ENCODE results near the gene MARK4. TPM values are rescaled to one million over a fixed set of nuclear protein-coding genes. Genes with fewer than 3 reads are reported as not detected.
"Not testable (repeated sequence)": the region's sequence is repeated elsewhere in the genome, so short reads cannot be mapped to it uniquely, and the experiment has no call there.

MARK4 gene
- total RNA-seq, 1 donor from 2014 or later = 19.7 TPM

- intact Hi-C loops (cut with DNase I) = no loop called here
- no peak for DNase-seq
- no peak for ATAC-seq (ENCODE audit: poor library complexity)
These were observed 11.9 kb downstream of the MARK4 start for GRCh38 chr19:45263013-45263412.

GRCh38 chr19:45264781-45265317, 13.8 kb downstream of the MARK4 start:
- DNase-seq (no peak), ATAC-seq (ENCODE audit: poor library complexity) (no peak)
- intact Hi-C loops (cut with DNase I) = no loop called here

- ATAC-seq (ENCODE audit: poor library complexity) (no peak), DNase-seq (no peak)
- intact Hi-C loops (cut with DNase I) = no loop called here
These were observed 14.3 kb downstream of the MARK4 start for GRCh38 chr19:45265375-45265774.

GRCh38 chr19:45267296-45267695, 16.2 kb downstream of the MARK4 start:
- intact Hi-C loops (cut with DNase I) = no loop called here
- DNase-seq (no peak), ATAC-seq (ENCODE audit: poor library complexity) (no peak)

- DNase-seq; ATAC-seq (ENCODE audit: poor library complexity); intact Hi-C loops (cut with DNase I): not testable (repeated sequence)
These were observed 18.9 kb downstream of the MARK4 start for GRCh38 chr19:45269939-45270338.

GRCh38 chr19:45271098-45271734, 20.1 kb downstream of the MARK4 start:
- ATAC-seq (ENCODE audit: poor library complexity) (no peak), DNase-seq (no peak)
- intact Hi-C loops (cut with DNase I) = no loop called here

GRCh38 chr19:45271735-45272108, 20.7 kb downstream of the MARK4 start:
- no peak for ATAC-seq (ENCODE audit: poor library complexity)
- intact Hi-C loops (cut with DNase I) = no loop called here
- DNase-seq = no peak

- DNase-seq (no peak), ATAC-seq (ENCODE audit: poor library complexity) (no peak)
- intact Hi-C loops (cut with DNase I) = no loop called here
These were observed 22.4 kb downstream of the MARK4 start for GRCh38 chr19:45273521-45273855.

GRCh38 chr19:45275370-45275971, 24.4 kb downstream of the MARK4 start:
- intact Hi-C loops (cut with DNase I) = no loop called here
- ATAC-seq (ENCODE audit: poor library complexity) (no peak), DNase-seq (no peak)

GRCh38 chr19:45276284-45276687, 25.2 kb downstream of the MARK4 start:
- no peak for DNase-seq
- ATAC-seq (ENCODE audit: poor library complexity) = no peak
- intact Hi-C loops (cut with DNase I) = no loop called here

- DNase-seq (no peak), ATAC-seq (ENCODE audit: poor library complexity) (no peak)
- intact Hi-C loops (cut with DNase I) = no loop called here
These were observed 27.0 kb downstream of the MARK4 start for GRCh38 chr19:45278087-45278486.

GRCh38 chr19:45279587-45280192, 28.6 kb downstream of the MARK4 start:
- intact Hi-C loops (cut with DNase I) = no loop called here
- DNase-seq = no peak
- ATAC-seq (ENCODE audit: poor library complexity) = no peak

- intact Hi-C loops (cut with DNase I) = no loop called here
- DNase-seq (no peak), ATAC-seq (ENCODE audit: poor library complexity) (no peak)
These were observed 29.4 kb downstream of the MARK4 start for GRCh38 chr19:45280471-45280961.

- DNase-seq = no peak
- intact Hi-C loops (cut with DNase I) = no loop called here
- ATAC-seq (ENCODE audit: poor library complexity) = no peak
These were observed 32.5 kb downstream of the MARK4 start for GRCh38 chr19:45283443-45284033.

- no peak for ATAC-seq (ENCODE audit: poor library complexity)
- intact Hi-C loops (cut with DNase I) = no loop called here
- DNase-seq = no peak
These were observed 39.4 kb downstream of the MARK4 start for GRCh38 chr19:45290381-45290931.

- DNase-seq (no peak), ATAC-seq (ENCODE audit: poor library complexity) (no peak)
- intact Hi-C loops (cut with DNase I) = no loop called here
These were observed 40.8 kb downstream of the MARK4 start for GRCh38 chr19:45291834-45292233.

GRCh38 chr19:45293682-45294081, 42.6 kb downstream of the MARK4 start:
- intact Hi-C loops (cut with DNase I) = no loop called here
- DNase-seq (no peak), ATAC-seq (ENCODE audit: poor library complexity) (no peak)

GRCh38 chr19:45294291-45295029, 43.4 kb downstream of the MARK4 start:
- peak; percentile 90 for ATAC-seq (ENCODE audit: poor library complexity)
- DNase-seq = peak; percentile 73
- intact Hi-C loops (cut with DNase I) = no loop called here

- DNase-seq (no peak), ATAC-seq (ENCODE audit: poor library complexity) (no peak)
- intact Hi-C loops (cut with DNase I) = no loop called here
These were observed 44.8 kb downstream of the MARK4 start for GRCh38 chr19:45295873-45296272.
